ENCODE data around the gene ETS2. TPM values are rescaled to one million over a fixed set of nuclear protein-coding genes. Genes with fewer than 3 reads are reported as not detected.
A peak's percentile ranks its signal among the peaks of the same experiment; 100 is the strongest.

Gene ETS2
- total and polyA plus RNA-seq, 2 experiments from 2014 or later: 19.5 to 36.8 TPM

DNA sequence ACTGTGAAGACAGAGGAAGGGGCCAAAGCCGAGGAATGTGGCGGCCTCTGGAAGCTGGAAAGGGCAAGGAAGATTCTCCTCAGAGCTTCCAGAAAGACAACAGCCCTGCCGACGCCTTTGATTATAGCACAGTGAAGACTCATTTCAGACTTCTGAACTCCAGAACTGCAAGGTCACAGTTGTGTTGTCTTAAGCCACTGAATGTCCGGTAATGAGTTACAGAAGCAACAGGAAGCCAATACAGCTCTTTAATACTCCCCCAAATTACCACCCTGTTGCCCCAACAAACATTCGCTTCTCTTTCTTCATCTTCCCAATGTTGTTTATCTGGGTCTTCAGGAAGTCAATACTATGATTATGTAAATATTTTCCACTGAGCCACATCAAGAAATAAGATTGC is 44.0 kb downstream of the ETS2 start:
- H3K4me3 Mint-ChIP-seq: no peak overlapping the region
- peaks cover 6% of the 10 kb centered on the region for H3K4me1 Mint-ChIP-seq
- H3K36me3 ChIP-seq (ENCODE audit: insufficient read depth): no peaks in the 10 kb centered on the region
- TF ChIP-seq STAT1 (IDR thresholded peaks at IDR 0.05; ENCODE audit: unreplicated experiment): no peak
- peaks cover 10% of the 10 kb centered on the region; the same call in 1 of the 2 replicates for H3K9me2 ChIP-seq (ENCODE audit: insufficient read depth)
- no peaks in the 10 kb centered on the region for H3K36me3 Mint-ChIP-seq (ENCODE audit: low read depth)
- ATAC-seq (no peak), DNase-seq (ENCODE audit: low spot score) (no peak)
- H3K4me2 ChIP-seq: no peak overlapping the region
- H2AFZ ChIP-seq: 0 out of 2 replicates have a peak overlapping the region, but pooled peaks have one; percentile 47
- H4K20me1 ChIP-seq (replicated peaks; ENCODE audit: insufficient read depth): no peaks in the 10 kb centered on the region
- no peak overlapping the region for H3K27ac Mint-ChIP-seq
- no peak overlapping the region for H3K4me3 ChIP-seq
- H3F3A ChIP-seq (replicated peaks; ENCODE audit: low read depth): no peaks in the 10 kb centered on the region
- H3K79me2 ChIP-seq (replicated peaks; ENCODE audit: insufficient read depth): no peaks in the 10 kb centered on the region
- no peaks in the 10 kb centered on the region for H3K4me1 ChIP-seq (ENCODE audit: insufficient read depth)
- H3K27ac ChIP-seq (ENCODE audit: low read depth): no peak overlapping the region
- no peaks in the 10 kb centered on the region for H3K27me3 ChIP-seq (ENCODE audit: insufficient read depth)
- no peaks in the 10 kb centered on the region; the same call in 2 of the 3 replicates for H3K9me3 Mint-ChIP-seq
- no peaks in the 10 kb centered on the region for H3K27me3 Mint-ChIP-seq (ENCODE audit: insufficient read depth, low read depth, poor library complexity)

DNA sequence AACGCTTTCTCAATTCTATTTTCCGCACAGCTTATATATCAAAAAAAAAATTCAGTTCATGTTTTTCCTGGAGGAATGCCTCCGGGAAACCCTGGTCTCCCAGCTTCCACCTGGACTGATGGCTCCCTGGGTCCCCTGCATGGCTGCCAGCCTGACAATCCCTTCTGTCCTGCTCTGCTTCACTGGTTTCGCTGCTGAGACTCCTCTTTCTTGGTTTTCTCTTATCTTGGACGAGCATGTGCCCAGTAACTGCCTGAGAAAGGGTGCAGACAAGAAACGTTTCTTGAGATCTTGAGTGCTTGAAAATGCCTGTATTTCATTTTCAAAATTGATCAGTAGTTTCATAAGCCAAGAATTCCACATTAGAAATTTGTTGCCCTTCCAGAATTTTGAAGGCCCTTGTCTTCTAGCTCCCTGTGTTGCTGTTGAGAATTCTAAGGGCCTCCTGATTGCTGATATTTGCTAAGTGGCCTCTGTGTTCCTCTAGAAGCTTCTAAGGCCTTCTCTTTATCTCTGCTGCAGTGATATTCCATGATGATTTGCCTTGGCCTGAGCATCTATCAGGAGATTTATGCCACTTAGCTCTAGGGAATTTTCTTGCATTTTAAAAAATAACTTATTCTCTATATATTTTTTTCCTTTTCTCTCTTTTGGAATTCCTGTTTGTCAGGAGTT is 44.7 kb downstream of the ETS2 start:
- H3K4me1 Mint-ChIP-seq: peaks cover 6% of the 10 kb centered on the region
- H3K27ac Mint-ChIP-seq: no peak overlapping the region
- Histone ChIP-seq H3K36me3 (ENCODE audit: insufficient read depth) (no peaks in the 10 kb centered on the region), H3K27ac (ENCODE audit: low read depth) (no peak overlapping the region), H3K79me2 (replicated peaks; ENCODE audit: insufficient read depth) (no peaks in the 10 kb centered on the region), H4K20me1 (replicated peaks; ENCODE audit: insufficient read depth) (no peaks in the 10 kb centered on the region), H3K9me2 (ENCODE audit: insufficient read depth) (peaks cover 7% of the 10 kb centered on the region; the same call in 1 of the 2 replicates), H3K4me3 (no peak overlapping the region), H2AFZ (0 out of 2 replicates have a peak overlapping the region, but pooled peaks have one; percentile 47), H3F3A (replicated peaks; ENCODE audit: low read depth) (no peaks in the 10 kb centered on the region), H3K4me1 (ENCODE audit: insufficient read depth) (no peaks in the 10 kb centered on the region), H3K4me2 (no peak overlapping the region), H3K27me3 (ENCODE audit: insufficient read depth) (no peaks in the 10 kb centered on the region)
- H3K9me3 Mint-ChIP-seq: no peaks in the 10 kb centered on the region; the same call in 2 of the 3 replicates
- no peak overlapping the region for H3K4me3 Mint-ChIP-seq
- ATAC-seq (no peak), DNase-seq (ENCODE audit: low spot score) (no peak)
- no peaks in the 10 kb centered on the region for H3K36me3 Mint-ChIP-seq (ENCODE audit: low read depth)
- no peaks in the 10 kb centered on the region for H3K27me3 Mint-ChIP-seq (ENCODE audit: insufficient read depth, low read depth, poor library complexity)
- TF ChIP-seq, protein P1, sequence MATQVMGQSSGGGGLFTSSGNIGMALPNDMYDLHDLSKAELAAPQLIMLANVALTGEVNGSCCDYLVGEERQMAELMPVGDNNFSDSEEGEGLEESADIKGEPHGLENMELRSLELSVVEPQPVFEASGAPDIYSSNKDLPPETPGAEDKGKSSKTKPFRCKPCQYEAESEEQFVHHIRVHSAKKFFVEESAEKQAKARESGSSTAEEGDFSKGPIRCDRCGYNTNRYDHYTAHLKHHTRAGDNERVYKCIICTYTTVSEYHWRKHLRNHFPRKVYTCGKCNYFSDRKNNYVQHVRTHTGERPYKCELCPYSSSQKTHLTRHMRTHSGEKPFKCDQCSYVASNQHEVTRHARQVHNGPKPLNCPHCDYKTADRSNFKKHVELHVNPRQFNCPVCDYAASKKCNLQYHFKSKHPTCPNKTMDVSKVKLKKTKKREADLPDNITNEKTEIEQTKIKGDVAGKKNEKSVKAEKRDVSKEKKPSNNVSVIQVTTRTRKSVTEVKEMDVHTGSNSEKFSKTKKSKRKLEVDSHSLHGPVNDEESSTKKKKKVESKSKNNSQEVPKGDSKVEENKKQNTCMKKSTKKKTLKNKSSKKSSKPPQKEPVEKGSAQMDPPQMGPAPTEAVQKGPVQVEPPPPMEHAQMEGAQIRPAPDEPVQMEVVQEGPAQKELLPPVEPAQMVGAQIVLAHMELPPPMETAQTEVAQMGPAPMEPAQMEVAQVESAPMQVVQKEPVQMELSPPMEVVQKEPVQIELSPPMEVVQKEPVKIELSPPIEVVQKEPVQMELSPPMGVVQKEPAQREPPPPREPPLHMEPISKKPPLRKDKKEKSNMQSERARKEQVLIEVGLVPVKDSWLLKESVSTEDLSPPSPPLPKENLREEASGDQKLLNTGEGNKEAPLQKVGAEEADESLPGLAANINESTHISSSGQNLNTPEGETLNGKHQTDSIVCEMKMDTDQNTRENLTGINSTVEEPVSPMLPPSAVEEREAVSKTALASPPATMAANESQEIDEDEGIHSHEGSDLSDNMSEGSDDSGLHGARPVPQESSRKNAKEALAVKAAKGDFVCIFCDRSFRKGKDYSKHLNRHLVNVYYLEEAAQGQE (IDR thresholded peaks at IDR 0.05; ENCODE audit: unreplicated experiment): no peak
- TF ChIP-seq EZH2phosphoT487 (IDR thresholded peaks at IDR 0.05; ENCODE audit: unreplicated experiment): no peak
- TF ChIP-seq ZNF331 (CRISPR knock-in tag; IDR thresholded peaks at IDR 0.05; ENCODE audit: low read depth): no peak
- no peak for TF ChIP-seq EZH2 (IDR thresholded peaks at IDR 0.05; ENCODE audit: low read depth, unreplicated experiment)
- no peak for TF ChIP-seq NANOG (IDR thresholded peaks at IDR 0.05; ENCODE audit: borderline replicate concordance)
- TF ChIP-seq, protein P2, sequence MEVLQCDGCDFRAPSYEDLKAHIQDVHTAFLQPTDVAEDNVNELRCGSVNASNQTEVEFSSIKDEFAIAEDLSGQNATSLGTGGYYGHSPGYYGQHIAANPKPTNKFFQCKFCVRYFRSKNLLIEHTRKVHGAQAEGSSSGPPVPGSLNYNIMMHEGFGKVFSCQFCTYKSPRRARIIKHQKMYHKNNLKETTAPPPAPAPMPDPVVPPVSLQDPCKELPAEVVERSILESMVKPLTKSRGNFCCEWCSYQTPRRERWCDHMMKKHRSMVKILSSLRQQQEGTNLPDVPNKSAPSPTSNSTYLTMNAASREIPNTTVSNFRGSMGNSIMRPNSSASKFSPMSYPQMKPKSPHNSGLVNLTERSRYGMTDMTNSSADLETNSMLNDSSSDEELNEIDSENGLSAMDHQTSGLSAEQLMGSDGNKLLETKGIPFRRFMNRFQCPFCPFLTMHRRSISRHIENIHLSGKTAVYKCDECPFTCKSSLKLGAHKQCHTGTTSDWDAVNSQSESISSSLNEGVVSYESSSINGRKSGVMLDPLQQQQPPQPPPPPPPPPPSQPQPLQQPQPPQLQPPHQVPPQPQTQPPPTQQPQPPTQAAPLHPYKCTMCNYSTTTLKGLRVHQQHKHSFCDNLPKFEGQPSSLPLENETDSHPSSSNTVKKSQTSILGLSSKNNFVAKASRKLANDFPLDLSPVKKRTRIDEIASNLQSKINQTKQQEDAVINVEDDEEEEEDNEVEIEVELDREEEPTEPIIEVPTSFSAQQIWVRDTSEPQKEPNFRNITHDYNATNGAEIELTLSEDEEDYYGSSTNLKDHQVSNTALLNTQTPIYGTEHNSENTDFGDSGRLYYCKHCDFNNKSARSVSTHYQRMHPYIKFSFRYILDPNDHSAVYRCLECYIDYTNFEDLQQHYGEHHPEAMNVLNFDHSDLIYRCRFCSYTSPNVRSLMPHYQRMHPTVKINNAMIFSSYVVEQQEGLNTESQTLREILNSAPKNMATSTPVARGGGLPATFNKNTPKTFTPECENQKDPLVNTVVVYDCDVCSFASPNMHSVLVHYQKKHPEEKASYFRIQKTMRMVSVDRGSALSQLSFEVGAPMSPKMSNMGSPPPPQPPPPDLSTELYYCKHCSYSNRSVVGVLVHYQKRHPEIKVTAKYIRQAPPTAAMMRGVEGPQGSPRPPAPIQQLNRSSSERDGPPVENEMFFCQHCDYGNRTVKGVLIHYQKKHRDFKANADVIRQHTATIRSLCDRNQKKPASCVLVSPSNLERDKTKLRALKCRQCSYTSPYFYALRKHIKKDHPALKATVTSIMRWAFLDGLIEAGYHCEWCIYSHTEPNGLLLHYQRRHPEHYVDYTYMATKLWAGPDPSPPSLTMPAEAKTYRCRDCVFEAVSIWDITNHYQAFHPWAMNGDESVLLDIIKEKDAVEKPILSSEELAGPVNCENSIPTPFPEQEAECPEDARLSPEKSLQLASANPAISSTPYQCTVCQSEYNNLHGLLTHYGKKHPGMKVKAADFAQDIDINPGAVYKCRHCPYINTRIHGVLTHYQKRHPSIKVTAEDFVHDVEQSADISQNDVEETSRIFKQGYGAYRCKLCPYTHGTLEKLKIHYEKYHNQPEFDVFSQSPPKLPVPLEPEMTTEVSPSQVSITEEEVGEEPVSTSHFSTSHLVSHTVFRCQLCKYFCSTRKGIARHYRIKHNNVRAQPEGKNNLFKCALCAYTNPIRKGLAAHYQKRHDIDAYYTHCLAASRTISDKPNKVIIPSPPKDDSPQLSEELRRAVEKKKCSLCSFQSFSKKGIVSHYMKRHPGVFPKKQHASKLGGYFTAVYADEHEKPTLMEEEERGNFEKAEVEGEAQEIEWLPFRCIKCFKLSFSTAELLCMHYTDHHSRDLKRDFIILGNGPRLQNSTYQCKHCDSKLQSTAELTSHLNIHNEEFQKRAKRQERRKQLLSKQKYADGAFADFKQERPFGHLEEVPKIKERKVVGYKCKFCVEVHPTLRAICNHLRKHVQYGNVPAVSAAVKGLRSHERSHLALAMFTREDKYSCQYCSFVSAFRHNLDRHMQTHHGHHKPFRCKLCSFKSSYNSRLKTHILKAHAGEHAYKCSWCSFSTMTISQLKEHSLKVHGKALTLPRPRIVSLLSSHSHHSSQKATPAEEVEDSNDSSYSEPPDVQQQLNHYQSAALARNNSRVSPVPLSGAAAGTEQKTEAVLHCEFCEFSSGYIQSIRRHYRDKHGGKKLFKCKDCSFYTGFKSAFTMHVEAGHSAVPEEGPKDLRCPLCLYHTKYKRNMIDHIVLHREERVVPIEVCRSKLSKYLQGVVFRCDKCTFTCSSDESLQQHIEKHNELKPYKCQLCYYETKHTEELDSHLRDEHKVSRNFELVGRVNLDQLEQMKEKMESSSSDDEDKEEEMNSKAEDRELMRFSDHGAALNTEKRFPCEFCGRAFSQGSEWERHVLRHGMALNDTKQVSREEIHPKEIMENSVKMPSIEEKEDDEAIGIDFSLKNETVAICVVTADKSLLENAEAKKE (CRISPR knock-in tag; IDR thresholded peaks at IDR 0.05): no peak
- TF ChIP-seq CREB1 (CRISPR knock-in tag; IDR thresholded peaks at IDR 0.05; ENCODE audit: low read depth): no peak
- TF ChIP-seq, protein P3, sequence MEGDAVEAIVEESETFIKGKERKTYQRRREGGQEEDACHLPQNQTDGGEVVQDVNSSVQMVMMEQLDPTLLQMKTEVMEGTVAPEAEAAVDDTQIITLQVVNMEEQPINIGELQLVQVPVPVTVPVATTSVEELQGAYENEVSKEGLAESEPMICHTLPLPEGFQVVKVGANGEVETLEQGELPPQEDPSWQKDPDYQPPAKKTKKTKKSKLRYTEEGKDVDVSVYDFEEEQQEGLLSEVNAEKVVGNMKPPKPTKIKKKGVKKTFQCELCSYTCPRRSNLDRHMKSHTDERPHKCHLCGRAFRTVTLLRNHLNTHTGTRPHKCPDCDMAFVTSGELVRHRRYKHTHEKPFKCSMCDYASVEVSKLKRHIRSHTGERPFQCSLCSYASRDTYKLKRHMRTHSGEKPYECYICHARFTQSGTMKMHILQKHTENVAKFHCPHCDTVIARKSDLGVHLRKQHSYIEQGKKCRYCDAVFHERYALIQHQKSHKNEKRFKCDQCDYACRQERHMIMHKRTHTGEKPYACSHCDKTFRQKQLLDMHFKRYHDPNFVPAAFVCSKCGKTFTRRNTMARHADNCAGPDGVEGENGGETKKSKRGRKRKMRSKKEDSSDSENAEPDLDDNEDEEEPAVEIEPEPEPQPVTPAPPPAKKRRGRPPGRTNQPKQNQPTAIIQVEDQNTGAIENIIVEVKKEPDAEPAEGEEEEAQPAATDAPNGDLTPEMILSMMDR (conservative IDR thresholded peaks at IDR 0.05; ENCODE audit: low read depth in 2 of 2): no peak
- no peak for TF ChIP-seq STAT1 (IDR thresholded peaks at IDR 0.05; ENCODE audit: unreplicated experiment)

All from GM23338 (cell line).